ENCODE data around the gene PHYHIPL. TPM values are rescaled to one million over a fixed set of nuclear protein-coding genes. Genes with fewer than 3 reads are reported as not detected.
A peak's percentile ranks its signal among the peaks of the same experiment; 100 is the strongest.

Gene PHYHIPL
- total RNA-seq, 2 experiments from 2014 or later, result not detected

GRCh38 chr10:59173414-59173813, 3.0 kb upstream of the PHYHIPL start:
- ATAC-seq, result no peak
- H3K4me1 Mint-ChIP-seq, result peaks cover 2% of the 10 kb centered on the region
- CTCF ChIA-PET, result no interaction called here

GRCh38 chr10:59175538-59176240, 754 bp upstream of the PHYHIPL start:
- no peaks in the 10 kb centered on the region for H3K9me3 Mint-ChIP-seq (ENCODE audit: low read depth)
- H3K27ac Mint-ChIP-seq, result no peak overlapping the region
- ATAC-seq, result no peak
- DNase-seq, result no peak
- CTCF ChIA-PET, result no interaction called here
- H3K36me3 Mint-ChIP-seq, result peaks cover 1% of the 10 kb centered on the region
- H3K27me3 Mint-ChIP-seq, result peaks cover 14% of the 10 kb centered on the region
- H3K4me1 Mint-ChIP-seq, result peaks cover 2% of the 10 kb centered on the region
- no peak overlapping the region for H3K4me3 Mint-ChIP-seq

More at GRCh38 chr10:59173414-59173813, 3.0 kb upstream of the PHYHIPL start:
- H3K9me3 Mint-ChIP-seq (ENCODE audit: low read depth), result no peaks in the 10 kb centered on the region
- peaks cover 1% of the 10 kb centered on the region for H3K36me3 Mint-ChIP-seq
- H3K27me3 Mint-ChIP-seq, result peaks cover 14% of the 10 kb centered on the region
- H3K4me3 Mint-ChIP-seq, result no peak overlapping the region
- H3K27ac Mint-ChIP-seq, result no peak overlapping the region
- no peak for DNase-seq

- CTCF ChIA-PET, result no interaction called here
- ATAC-seq, result no peak
- H3K36me3 Mint-ChIP-seq, result peaks cover 1% of the 10 kb centered on the region
These were observed 771 bp downstream of the PHYHIPL start for GRCh38 chr10:59177031-59177797.

GRCh38 chr10:59177836-59178235, 1.4 kb downstream of the PHYHIPL start:
- H3K36me3 Mint-ChIP-seq, result peaks cover 1% of the 10 kb centered on the region
- ATAC-seq (no peak), DNase-seq (no peak)
- H3K9me3 Mint-ChIP-seq (ENCODE audit: low read depth), result peaks cover 2% of the 10 kb centered on the region
- peaks cover 2% of the 10 kb centered on the region for H3K4me1 Mint-ChIP-seq
- CTCF ChIA-PET, result no interaction called here
- peaks cover 14% of the 10 kb centered on the region for H3K27me3 Mint-ChIP-seq
- H3K27ac Mint-ChIP-seq, result no peak overlapping the region
- no peak overlapping the region for H3K4me3 Mint-ChIP-seq

More at GRCh38 chr10:59177031-59177797, 771 bp downstream of the PHYHIPL start:
- no peaks in the 10 kb centered on the region for H3K9me3 Mint-ChIP-seq (ENCODE audit: low read depth)
- peaks cover 2% of the 10 kb centered on the region for H3K4me1 Mint-ChIP-seq
- DNase-seq, result no peak
- H3K27me3 Mint-ChIP-seq, result peaks cover 14% of the 10 kb centered on the region
- H3K4me3 Mint-ChIP-seq, result no peak overlapping the region
- H3K27ac Mint-ChIP-seq, result peak overlapping the region; percentile 4

- no peak overlapping the region for H3K4me3 Mint-ChIP-seq
- DNase-seq (no peak), ATAC-seq (no peak)
- H3K27me3 Mint-ChIP-seq, result peaks cover 14% of the 10 kb centered on the region
- CTCF ChIA-PET, result no interaction called here
- H3K4me1 Mint-ChIP-seq, result peaks cover 2% of the 10 kb centered on the region
- peaks cover 2% of the 10 kb centered on the region for H3K9me3 Mint-ChIP-seq (ENCODE audit: low read depth)
- peaks cover 1% of the 10 kb centered on the region for H3K36me3 Mint-ChIP-seq
- no peak overlapping the region for H3K27ac Mint-ChIP-seq
These were observed 2.6 kb downstream of the PHYHIPL start for GRCh38 chr10:59179068-59179467.

- Mint-ChIP-seq H3K36me3 (peaks cover 1% of the 10 kb centered on the region), H3K4me3 (no peak overlapping the region), H3K9me3 (ENCODE audit: low read depth) (peaks cover 2% of the 10 kb centered on the region), H3K27me3 (peaks cover 10% of the 10 kb centered on the region), H3K27ac (no peak overlapping the region), H3K4me1 (peaks cover 2% of the 10 kb centered on the region)
- no peak for DNase-seq
- no peak for ATAC-seq
- CTCF ChIA-PET, result no interaction called here
These were observed 4.3 kb downstream of the PHYHIPL start for GRCh38 chr10:59180689-59181270.

GRCh38 chr10:59181668-59182067, 5.2 kb downstream of the PHYHIPL start:
- H3K4me1 Mint-ChIP-seq, result peaks cover 2% of the 10 kb centered on the region
- CTCF ChIA-PET, result no interaction called here

GRCh38 chr10:59190332-59190731, 13.9 kb downstream of the PHYHIPL start:
- Mint-ChIP-seq H3K27ac (no peak overlapping the region), H3K9me3 (ENCODE audit: low read depth) (no peaks in the 10 kb centered on the region), H3K27me3 (no peaks in the 10 kb centered on the region), H3K4me1 (no peaks in the 10 kb centered on the region), H3K36me3 (no peaks in the 10 kb centered on the region), H3K4me3 (no peak overlapping the region)
- CTCF ChIA-PET, result no interaction called here
- no peak for ATAC-seq
- DNase-seq, result no peak

More at GRCh38 chr10:59181668-59182067, 5.2 kb downstream of the PHYHIPL start:
- peaks cover 1% of the 10 kb centered on the region for H3K36me3 Mint-ChIP-seq
- ATAC-seq, result no peak
- peaks cover 7% of the 10 kb centered on the region for H3K27me3 Mint-ChIP-seq
- H3K27ac Mint-ChIP-seq, result no peak overlapping the region
- no peak overlapping the region for H3K4me3 Mint-ChIP-seq
- DNase-seq, result no peak
- H3K9me3 Mint-ChIP-seq (ENCODE audit: low read depth), result peaks cover 2% of the 10 kb centered on the region

- CTCF ChIA-PET, result no interaction called here
- no peak for ATAC-seq
These were observed 29.8 kb downstream of the PHYHIPL start for GRCh38 chr10:59206204-59206720.

GRCh38 chr10:59212301-59212798, 35.9 kb downstream of the PHYHIPL start:
- CTCF ChIA-PET, result no interaction called here
- Mint-ChIP-seq H3K4me3 (no peak overlapping the region), H3K9me3 (ENCODE audit: low read depth) (peaks cover 2% of the 10 kb centered on the region), H3K4me1 (no peaks in the 10 kb centered on the region), H3K36me3 (no peaks in the 10 kb centered on the region), H3K27ac (no peak overlapping the region), H3K27me3 (no peaks in the 10 kb centered on the region)
- no peak for DNase-seq
- ATAC-seq, result no peak

More at GRCh38 chr10:59206204-59206720, 29.8 kb downstream of the PHYHIPL start:
- H3K36me3 Mint-ChIP-seq, result no peaks in the 10 kb centered on the region
- H3K9me3 Mint-ChIP-seq (ENCODE audit: low read depth), result peaks cover 5% of the 10 kb centered on the region
- no peak overlapping the region for H3K27ac Mint-ChIP-seq
- H3K27me3 Mint-ChIP-seq, result no peaks in the 10 kb centered on the region
- no peak overlapping the region for H3K4me3 Mint-ChIP-seq
- H3K4me1 Mint-ChIP-seq, result no peaks in the 10 kb centered on the region
- no peak for DNase-seq

GRCh38 chr10:59214160-59214559, 37.7 kb downstream of the PHYHIPL start:
- no peaks in the 10 kb centered on the region for H3K36me3 Mint-ChIP-seq
- ATAC-seq (no peak), DNase-seq (no peak)
- H3K27me3 Mint-ChIP-seq, result no peaks in the 10 kb centered on the region
- no peaks in the 10 kb centered on the region for H3K9me3 Mint-ChIP-seq (ENCODE audit: low read depth)
- no peaks in the 10 kb centered on the region for H3K4me1 Mint-ChIP-seq
- CTCF ChIA-PET, result no interaction called here
- H3K27ac Mint-ChIP-seq, result no peak overlapping the region
- H3K4me3 Mint-ChIP-seq, result no peak overlapping the region

GRCh38 chr10:59216178-59216869, 39.9 kb downstream of the PHYHIPL start:
- Mint-ChIP-seq H3K4me1 (no peaks in the 10 kb centered on the region), H3K27ac (no peak overlapping the region), H3K36me3 (no peaks in the 10 kb centered on the region), H3K9me3 (ENCODE audit: low read depth) (no peaks in the 10 kb centered on the region), H3K4me3 (no peak overlapping the region), H3K27me3 (no peaks in the 10 kb centered on the region)
- DNase-seq (no peak), ATAC-seq (no peak)
- CTCF ChIA-PET, result no interaction called here

- H3K4me1 Mint-ChIP-seq, result no peaks in the 10 kb centered on the region
- H3K9me3 Mint-ChIP-seq (ENCODE audit: low read depth), result no peaks in the 10 kb centered on the region
- no peak for DNase-seq
- H3K4me3 Mint-ChIP-seq, result no peak overlapping the region
- H3K27me3 Mint-ChIP-seq, result no peaks in the 10 kb centered on the region
- no peaks in the 10 kb centered on the region for H3K36me3 Mint-ChIP-seq
- CTCF ChIA-PET, result no interaction called here
- no peak for ATAC-seq
- no peak overlapping the region for H3K27ac Mint-ChIP-seq
These were observed 46.3 kb downstream of the PHYHIPL start for GRCh38 chr10:59222788-59223187.

Measured in activated CD8-positive, alpha-beta memory T cell treated with anti-CD3 and anti-CD28 coated beads, Interleukin-2, amount 10 ng/mL, durations not matched to agents 7 days and 5 days (primary cell).